ENCODE measurements around the gene TLR6. TPM values are rescaled to one million over a fixed set of nuclear protein-coding genes. Genes with fewer than 3 reads are reported as not detected.
A peak's percentile ranks its signal among the peaks of the same experiment; 100 is the strongest.

The TLR6 gene
- polyA plus RNA-seq, 1 experiment, result 3.7 TPM

- Histone ChIP-seq H3K9me3 (ENCODE audit: control insufficient read depth, insufficient read depth, low read length) (no peaks in the 10 kb centered on the region), H3K27me3 (ENCODE audit: control insufficient read depth, insufficient read depth, low read length) (no peaks in the 10 kb centered on the region), H3K27ac (ENCODE audit: low read depth, low read length) (peak overlapping the region; percentile 94), H3K4me3 (ENCODE audit: low read depth, low read length) (peak overlapping the region; percentile 20)
- no peak for TF ChIP-seq CTCF (IDR thresholded peaks at IDR 0.05; ENCODE audit: low read depth, low read length)
- CTCF ChIA-PET, result interaction anchor here (0.6 to 4.1 kb wide), 3 partner anchors 19 to 97 kb away, joined by 3 to 49 read pairs (median 3); no protein-coding TSS in a partner anchor
- peak; percentile 55 for DNase-seq (ENCODE audit: low read depth, low spot score)
- POLR2A ChIA-PET, result no interaction called here
These were observed 908 bp upstream of the TLR6 start for GRCh38 chr4:38857354-38858096.

DNA sequence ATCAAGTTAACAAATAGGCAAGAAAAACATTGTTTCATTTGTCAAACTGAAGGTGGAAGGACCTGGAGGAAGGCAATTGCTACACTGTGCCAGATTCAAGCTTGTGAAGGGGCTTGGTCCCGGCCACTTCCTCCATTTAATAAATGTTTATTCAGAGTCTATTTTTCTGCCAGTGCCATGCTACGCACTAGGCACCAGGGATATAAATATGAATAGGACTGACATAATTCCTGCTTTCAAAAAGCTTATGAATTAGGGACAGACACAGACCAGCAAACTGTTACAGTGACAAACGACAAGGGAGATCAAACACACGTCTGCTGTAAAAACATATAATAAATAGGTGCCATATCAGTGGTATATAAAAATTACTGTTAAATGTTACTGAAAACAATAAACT, 571 bp downstream of the TLR6 start:
- no peak for TF ChIP-seq CTCF (IDR thresholded peaks at IDR 0.05; ENCODE audit: low read depth, low read length)
- no peak for DNase-seq (ENCODE audit: low read depth, low spot score)
- H3K4me3 ChIP-seq (ENCODE audit: low read depth, low read length), result no peak overlapping the region; the same call in 1 of the 2 replicates
- no peak overlapping the region for H3K27ac ChIP-seq (ENCODE audit: low read depth, low read length)
- CTCF ChIA-PET, result interaction anchor here (0.8 to 4.1 kb wide), 14 partner anchors 9 to 793 kb away, joined by 3 to 49 read pairs (median 4); partner anchors contain the start of genes FAM114A1, TLR1 and TLR10
- POLR2A ChIA-PET, result no interaction called here
- no peaks in the 10 kb centered on the region for H3K9me3 ChIP-seq (ENCODE audit: control insufficient read depth, insufficient read depth, low read length)
- no peaks in the 10 kb centered on the region for H3K27me3 ChIP-seq (ENCODE audit: control insufficient read depth, insufficient read depth, low read length)

DNA sequence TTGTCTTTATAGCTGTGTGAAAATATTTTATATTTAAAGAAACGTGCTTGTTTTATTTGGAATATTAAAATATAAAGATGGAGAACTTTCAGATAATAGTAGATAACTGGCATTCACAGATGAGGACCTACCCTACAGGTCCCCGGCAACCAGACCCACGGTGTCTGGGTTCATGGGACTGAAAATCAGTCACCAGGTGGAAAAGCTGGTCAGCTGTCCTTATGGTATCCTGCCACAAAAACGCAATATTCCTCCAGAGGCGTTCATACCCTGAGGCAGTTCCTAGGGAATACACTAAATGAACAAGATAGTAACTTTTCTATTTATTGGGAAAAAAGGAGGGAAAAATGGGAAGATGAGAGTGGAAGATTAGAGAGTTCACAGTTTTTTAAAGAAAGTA, 1.2 kb downstream of the TLR6 start:
- no peak for TF ChIP-seq CTCF (IDR thresholded peaks at IDR 0.05; ENCODE audit: low read depth, low read length)
- Histone ChIP-seq H3K27ac (ENCODE audit: low read depth, low read length) (no peak overlapping the region), H3K4me3 (ENCODE audit: low read depth, low read length) (no peak overlapping the region), H3K27me3 (ENCODE audit: control insufficient read depth, insufficient read depth, low read length) (no peaks in the 10 kb centered on the region), H3K9me3 (ENCODE audit: control insufficient read depth, insufficient read depth, low read length) (no peaks in the 10 kb centered on the region)
- no peak for DNase-seq (ENCODE audit: low read depth, low spot score)
- ChIA-PET POLR2A (no interaction called here), CTCF (interaction anchor here (0.6 to 4.1 kb wide), 16 partner anchors 8 to 676 kb away, joined by 3 to 49 read pairs (median 4); partner anchors contain the start of genes FAM114A1, TLR1 and TLR10)

GRCh38 chr4:38846015-38846414, 10.6 kb downstream of the TLR6 start:
- no peak overlapping the region for H3K27ac ChIP-seq (ENCODE audit: low read depth, low read length)
- no peak for TF ChIP-seq CTCF (IDR thresholded peaks at IDR 0.05; ENCODE audit: low read depth, low read length)
- H3K27me3 ChIP-seq (ENCODE audit: control insufficient read depth, insufficient read depth, low read length), result no peaks in the 10 kb centered on the region
- CTCF ChIA-PET, result interaction anchor here (1.8 kb wide), 1 partner anchor 87 kb away, joined by 7 read pairs; no protein-coding TSS in a partner anchor
- POLR2A ChIA-PET, result no interaction called here
- H3K4me3 ChIP-seq (ENCODE audit: low read depth, low read length), result no peak overlapping the region
- H3K9me3 ChIP-seq (ENCODE audit: control insufficient read depth, insufficient read depth, low read length), result 0 out of 2 replicates have a peak, but pooled peaks cover 3% of the 10 kb centered on the region
- no peak for DNase-seq (ENCODE audit: low read depth, low spot score)

DNA sequence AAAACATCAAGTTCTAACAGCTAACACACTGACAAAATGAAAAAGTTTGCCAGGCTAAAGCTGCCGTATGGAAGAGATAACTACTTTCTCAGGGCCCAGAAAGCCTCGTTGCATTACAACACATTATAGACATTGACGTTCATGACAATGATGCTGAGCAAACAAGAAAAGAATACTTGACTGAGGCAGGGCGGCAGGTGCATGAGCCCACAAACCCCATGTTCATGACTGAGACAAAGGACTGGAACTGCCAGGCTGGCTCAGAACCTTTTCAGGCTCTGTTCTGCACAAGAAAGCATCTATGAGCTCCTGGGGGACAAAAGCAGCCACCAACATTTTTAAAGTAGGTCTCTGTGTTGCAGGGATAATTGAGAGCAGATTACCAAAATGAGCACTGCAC, 13.6 kb downstream of the TLR6 start:
- Histone ChIP-seq H3K9me3 (ENCODE audit: control insufficient read depth, insufficient read depth, low read length) (0 out of 2 replicates have a peak, but pooled peaks cover 3% of the 10 kb centered on the region), H3K4me3 (ENCODE audit: low read depth, low read length) (no peak overlapping the region), H3K27me3 (ENCODE audit: control insufficient read depth, insufficient read depth, low read length) (no peaks in the 10 kb centered on the region), H3K27ac (ENCODE audit: low read depth, low read length) (no peak overlapping the region)
- DNase-seq (ENCODE audit: low read depth, low spot score), result no peak
- ChIA-PET CTCF (interaction anchor here (1.4 to 2.0 kb wide), 2 partner anchors 18 to 61 kb away, joined by 5 to 8 read pairs; partner anchors contain the start of gene TLR10), POLR2A (no interaction called here)
- TF ChIP-seq CTCF (IDR thresholded peaks at IDR 0.05; ENCODE audit: low read depth, low read length), result no peak
